Activated T-cell treated with anti-CD3 and anti-CD28 coated beads, Interleukin-2, amount 50 U/mL, for 72 hours (primary cell): ENCODE results near the gene PHF12. TPM values are rescaled to one million over a fixed set of nuclear protein-coding genes. Genes with fewer than 3 reads are reported as not detected.

Experiments used
- ATAC-seq, 2 donors: fragments of 150-1000 bp; cut with Tn5 transposase; replicated peaks in 1 of 2; 2 replicates each; pipeline ENCODE4 v1.10.0; 2021; ENCODE audit warnings: moderate library complexity in 2 of 2, mild to moderate bottlenecking in 1 of 2
- DNase-seq, 2 donors: peaks; one replicate each; pipeline ENCODE4 v3.0.0; 2021 to 2022; ENCODE audit warnings: mixed read lengths in 1 of 2
- H3K27ac Mint-ChIP-seq: one replicate; pipeline ENCODE4 v1.8.0; 2022; ENCODE audit warnings: mild to moderate bottlenecking, moderate library complexity, mixed read lengths
- H3K27me3 Mint-ChIP-seq: one replicate; pipeline ENCODE4 v1.8.0; 2022; ENCODE audit warnings: low read depth, mixed read lengths
- H3K36me3 Mint-ChIP-seq, 2 donors: one replicate each; pipeline ENCODE4 v1.8.0; 2022; ENCODE audit warnings: mixed read lengths in 2 of 2, mild to moderate bottlenecking in 1 of 2; ENCODE audit not compliant: insufficient read depth in 2 of 2
- H3K4me1 Mint-ChIP-seq: one replicate; pipeline ENCODE4 v1.8.0; 2022; ENCODE audit warnings: low read depth, mixed read lengths
- H3K4me3 Mint-ChIP-seq, 2 donors: one replicate each; pipeline ENCODE4 v1.8.0; 2022; ENCODE audit warnings: mild to moderate bottlenecking in 2 of 2, mixed read lengths in 2 of 2, moderate library complexity in 2 of 2
- H3K9me3 Mint-ChIP-seq, 2 donors: one replicate each; pipeline ENCODE4 v1.8.0; 2022; ENCODE audit warnings: mixed read lengths in 2 of 2
- total RNA-seq, 2 donors: library from RNA; stranded (reverse); gene quantifications; one replicate each; pipeline ENCODE4 v1.2.3, GENCODE V29; 2022

Gene PHF12
- total RNA-seq, 2 donors from 2014 or later, result 67.7 to 81.6 TPM

GRCh38 chr17:28871056-28871579, 80.2 kb downstream of the PHF12 start:
- H3K27me3 Mint-ChIP-seq, result no peaks in the 10 kb centered on the region
- no peaks in the 10 kb centered on the region for H3K9me3 Mint-ChIP-seq
- peak; percentile 84 to 92 for ATAC-seq
- peaks cover 38% of the 10 kb centered on the region for H3K4me1 Mint-ChIP-seq
- H3K4me3 Mint-ChIP-seq, result peak overlapping the region; percentile 2 to 6
- H3K27ac Mint-ChIP-seq, result peak overlapping the region; percentile 82
- no peaks in the 10 kb centered on the region for H3K36me3 Mint-ChIP-seq
- peak; percentile 56 to 62 for DNase-seq

- ATAC-seq, result no peak
- Mint-ChIP-seq H3K4me1 (peaks cover 23% of the 10 kb centered on the region), H3K27ac (no peak overlapping the region), H3K36me3 (no peaks in the 10 kb centered on the region), H3K9me3 (no peaks in the 10 kb centered on the region), H3K27me3 (no peaks in the 10 kb centered on the region), H3K4me3 (no peak overlapping the region)
- no peak for DNase-seq
Measured at GRCh38 chr17:28867276-28867675, 84.0 kb downstream of the PHF12 start.

GRCh38 chr17:28865946-28866752, 85.2 kb downstream of the PHF12 start:
- Mint-ChIP-seq H3K27ac (no peak overlapping the region), H3K4me1 (peaks cover 11% of the 10 kb centered on the region), H3K9me3 (no peaks in the 10 kb centered on the region), H3K36me3 (no peaks in the 10 kb centered on the region), H3K4me3 (no peak overlapping the region), H3K27me3 (no peaks in the 10 kb centered on the region)
- ATAC-seq, result peak; percentile 49 to 60
- DNase-seq, result no peak

GRCh38 chr17:28864991-28865849, 86.1 kb downstream of the PHF12 start:
- H3K27me3 Mint-ChIP-seq, result no peaks in the 10 kb centered on the region
- ATAC-seq (no peak), DNase-seq (no peak)
- peaks cover 7% of the 10 kb centered on the region for H3K4me1 Mint-ChIP-seq
- H3K27ac Mint-ChIP-seq, result no peak overlapping the region
- no peaks in the 10 kb centered on the region for H3K9me3 Mint-ChIP-seq
- peaks cover 0 to 4% of the 10 kb centered on the region in 2 donors for H3K36me3 Mint-ChIP-seq
- H3K4me3 Mint-ChIP-seq, result no peak overlapping the region

GRCh38 chr17:28863953-28864352, 87.4 kb downstream of the PHF12 start:
- no peaks in the 10 kb centered on the region for H3K9me3 Mint-ChIP-seq
- DNase-seq (no peak), ATAC-seq (no peak)
- H3K36me3 Mint-ChIP-seq, result peaks cover 0 to 5% of the 10 kb centered on the region in 2 donors
- no peaks in the 10 kb centered on the region for H3K27me3 Mint-ChIP-seq
- peaks cover 7% of the 10 kb centered on the region for H3K4me1 Mint-ChIP-seq
- H3K4me3 Mint-ChIP-seq, result no peak overlapping the region
- H3K27ac Mint-ChIP-seq, result no peak overlapping the region

- Mint-ChIP-seq H3K36me3 (peaks cover 5 to 13% of the 10 kb centered on the region in 2 donors), H3K4me3 (no peak overlapping the region), H3K9me3 (no peaks in the 10 kb centered on the region), H3K27me3 (no peaks in the 10 kb centered on the region), H3K27ac (no peak overlapping the region), H3K4me1 (peaks cover 16% of the 10 kb centered on the region)
- ATAC-seq (no peak), DNase-seq (no peak)
Measured at GRCh38 chr17:28862561-28862960, 88.8 kb downstream of the PHF12 start.

- no peaks in the 10 kb centered on the region for H3K27me3 Mint-ChIP-seq
- H3K4me1 Mint-ChIP-seq, result peaks cover 23% of the 10 kb centered on the region
- H3K27ac Mint-ChIP-seq, result no peak overlapping the region
- DNase-seq (no peak), ATAC-seq (no peak)
- no peak overlapping the region for H3K4me3 Mint-ChIP-seq
- H3K9me3 Mint-ChIP-seq, result no peaks in the 10 kb centered on the region
- H3K36me3 Mint-ChIP-seq, result peaks cover 5 to 20% of the 10 kb centered on the region in 2 donors
Measured at GRCh38 chr17:28861393-28862203, 89.7 kb downstream of the PHF12 start.

GRCh38 chr17:28860363-28860808, 90.9 kb downstream of the PHF12 start:
- Mint-ChIP-seq H3K27me3 (no peaks in the 10 kb centered on the region), H3K4me3 (no peak overlapping the region), H3K4me1 (peaks cover 25% of the 10 kb centered on the region), H3K9me3 (no peaks in the 10 kb centered on the region), H3K36me3 (peaks cover 8 to 20% of the 10 kb centered on the region in 2 donors), H3K27ac (no peak overlapping the region)
- ATAC-seq (no peak), DNase-seq (no peak)

- Mint-ChIP-seq H3K27ac (peak overlapping the region; percentile 75), H3K4me3 (no peak overlapping the region), H3K27me3 (no peaks in the 10 kb centered on the region), H3K36me3 (peaks cover 8 to 25% of the 10 kb centered on the region in 2 donors), H3K9me3 (no peaks in the 10 kb centered on the region), H3K4me1 (peaks cover 40% of the 10 kb centered on the region)
- DNase-seq (no peak), ATAC-seq (no peak)
Measured at GRCh38 chr17:28858801-28859355, 92.4 kb downstream of the PHF12 start.

- ATAC-seq, result peak in 1 of 2 donors; percentile 16
- H3K4me3 Mint-ChIP-seq, result peak overlapping the region; percentile 34 to 39
Measured at GRCh38 chr17:28857905-28858800, 93.2 kb downstream of the PHF12 start.

GRCh38 chr17:28856028-28856574, 95.2 kb downstream of the PHF12 start:
- Mint-ChIP-seq H3K4me3 (peak overlapping the region; percentile 90 to 97), H3K27me3 (no peaks in the 10 kb centered on the region), H3K9me3 (no peaks in the 10 kb centered on the region), H3K36me3 (peaks cover 8 to 25% of the 10 kb centered on the region in 2 donors), H3K27ac (peak overlapping the region; percentile 90), H3K4me1 (peaks cover 44% of the 10 kb centered on the region)
- DNase-seq, result no peak
- no peak for ATAC-seq

More at GRCh38 chr17:28857905-28858800, 93.2 kb downstream of the PHF12 start:
- Mint-ChIP-seq H3K36me3 (peaks cover 8 to 25% of the 10 kb centered on the region in 2 donors), H3K27me3 (no peaks in the 10 kb centered on the region), H3K4me1 (peaks cover 44% of the 10 kb centered on the region), H3K27ac (peak overlapping the region; percentile 75), H3K9me3 (no peaks in the 10 kb centered on the region)
- peak in 1 of 2 donors; percentile 24 for DNase-seq
